ENCODE data around the gene ULK3. TPM values are rescaled to one million over a fixed set of nuclear protein-coding genes. Genes with fewer than 3 reads are reported as not detected.
"Not testable (repeated sequence)": the region's sequence is repeated elsewhere in the genome, so short reads cannot be mapped to it uniquely, and the experiment has no call there.

Gene ULK3
- 32.1 and 32.7 TPM in 2 replicates for total RNA-seq (2014; rRNA removed; shearing (Covaris generic))
- polyA plus RNA-seq (2014; cell fraction: nucleus; rRNA removed) = 194 and 223 TPM in 2 replicates

DNA sequence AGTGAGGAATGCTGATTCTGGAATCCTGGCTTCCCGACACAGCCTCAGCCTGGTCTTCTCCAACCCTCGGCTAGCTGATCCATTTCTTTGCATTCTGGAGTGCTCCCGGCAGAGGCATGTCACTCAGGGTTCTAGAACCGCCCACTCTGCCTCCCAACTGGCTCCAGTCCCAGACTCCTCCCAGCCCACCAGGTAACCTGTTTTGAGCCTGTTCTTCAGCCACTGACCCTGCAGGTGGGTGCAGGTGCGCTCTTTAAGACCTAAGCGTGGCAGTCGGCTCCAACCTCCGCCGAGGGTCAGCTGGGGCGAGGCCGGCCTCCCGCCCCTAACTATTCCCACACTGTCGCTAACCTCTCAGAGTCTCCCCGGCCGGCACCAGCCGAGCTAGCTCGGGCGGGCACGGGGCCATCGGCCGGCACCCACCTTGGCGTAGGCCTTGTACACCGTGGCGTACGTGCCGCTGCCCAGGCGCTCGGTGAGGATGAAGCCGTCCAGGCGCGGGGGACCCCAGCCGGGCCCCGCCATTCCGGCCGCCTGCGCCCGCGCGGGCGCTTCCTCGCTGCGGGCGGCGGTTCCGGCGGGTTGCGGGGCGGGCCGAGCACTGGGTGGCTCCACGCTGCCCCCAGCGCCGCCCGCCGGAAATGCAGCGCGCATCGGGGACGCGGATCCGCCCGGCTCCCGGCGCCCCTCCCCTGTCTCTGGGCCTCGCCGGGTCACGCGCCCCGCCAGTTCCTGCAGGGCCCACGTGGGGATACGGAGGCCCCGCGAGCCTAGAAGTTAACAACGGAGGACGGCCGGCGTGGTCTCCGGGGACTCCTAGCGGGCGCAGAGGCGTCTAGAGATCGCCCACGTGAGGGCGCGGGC is at the start of gene ULK3:
ULK3 (minus strand) TSS at position 576 of the 864 bp plus-strand sequence; CDS start at position 525, 51 bp downstream.
- peak; percentile 73 for DNase-seq (ENCODE audit: extremely low read depth, low read depth)

GRCh38 chr15:74892313-74892712 is 49.4 kb upstream of the ULK3 start:
- no peak for DNase-seq (ENCODE audit: extremely low read depth, low read depth)

DNA sequence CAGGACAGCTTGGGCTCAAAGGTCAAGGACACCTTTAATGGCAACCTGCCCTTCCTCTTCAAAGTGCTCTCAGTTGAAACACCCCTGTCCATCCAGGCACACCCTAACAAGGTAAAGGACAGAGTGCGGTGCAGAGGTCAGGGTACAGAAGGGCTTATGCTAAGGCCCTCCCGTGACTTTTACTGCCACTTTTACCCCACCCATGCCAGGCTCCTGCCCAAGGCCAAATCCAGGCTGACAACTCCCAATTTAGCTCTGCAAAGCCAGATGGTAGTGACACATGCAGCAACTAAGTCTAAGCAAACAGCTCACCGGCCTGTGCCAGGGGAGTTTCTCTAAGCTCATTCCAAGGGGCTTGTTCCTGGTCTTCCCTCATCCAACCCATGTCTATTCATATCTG is 48.5 kb upstream of the ULK3 start:
- no peak for DNase-seq (ENCODE audit: extremely low read depth, low read depth)

GRCh38 chr15:74890665-74890960 is 47.7 kb upstream of the ULK3 start:
- no peak for DNase-seq (ENCODE audit: extremely low read depth, low read depth)

GRCh38 chr15:74889883-74890664 is 47.1 kb upstream of the ULK3 start, which contains the start of gene MPI:
Gene MPI (plus strand): TSS chr15:74890042. CDS start chr15:74890074, 32 bp downstream.
- peak; percentile 65 for DNase-seq (ENCODE audit: extremely low read depth, low read depth)

DNA sequence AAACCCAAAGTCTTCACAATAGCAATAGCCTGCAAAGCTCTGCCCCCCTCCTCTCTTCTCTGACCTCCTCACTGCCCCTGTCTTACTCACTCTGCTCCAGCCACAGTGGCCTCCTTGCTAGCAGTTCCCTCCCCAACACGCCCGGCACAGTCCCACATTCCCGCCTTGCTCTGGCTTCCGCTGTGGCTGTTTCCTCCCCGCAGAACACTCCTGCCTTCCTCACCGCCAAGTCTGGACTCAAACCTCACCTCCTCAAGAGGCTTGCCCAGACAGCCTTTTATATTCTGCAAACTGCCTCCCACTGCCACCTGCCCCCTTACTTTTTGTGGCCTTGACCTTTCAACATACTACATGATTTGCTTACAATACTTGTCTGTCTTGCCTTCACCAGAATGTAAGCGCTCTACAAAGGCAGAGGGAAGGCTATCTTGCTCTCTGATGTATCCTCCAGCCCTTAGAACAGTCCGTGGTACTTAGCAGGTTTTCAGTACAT is 46.5 kb upstream of the ULK3 start:
- DNase-seq (ENCODE audit: extremely low read depth, low read depth) = no peak

GRCh38 chr15:74888716-74889115 is 45.8 kb upstream of the ULK3 start:
- DNase-seq (ENCODE audit: extremely low read depth, low read depth) = no peak

DNA sequence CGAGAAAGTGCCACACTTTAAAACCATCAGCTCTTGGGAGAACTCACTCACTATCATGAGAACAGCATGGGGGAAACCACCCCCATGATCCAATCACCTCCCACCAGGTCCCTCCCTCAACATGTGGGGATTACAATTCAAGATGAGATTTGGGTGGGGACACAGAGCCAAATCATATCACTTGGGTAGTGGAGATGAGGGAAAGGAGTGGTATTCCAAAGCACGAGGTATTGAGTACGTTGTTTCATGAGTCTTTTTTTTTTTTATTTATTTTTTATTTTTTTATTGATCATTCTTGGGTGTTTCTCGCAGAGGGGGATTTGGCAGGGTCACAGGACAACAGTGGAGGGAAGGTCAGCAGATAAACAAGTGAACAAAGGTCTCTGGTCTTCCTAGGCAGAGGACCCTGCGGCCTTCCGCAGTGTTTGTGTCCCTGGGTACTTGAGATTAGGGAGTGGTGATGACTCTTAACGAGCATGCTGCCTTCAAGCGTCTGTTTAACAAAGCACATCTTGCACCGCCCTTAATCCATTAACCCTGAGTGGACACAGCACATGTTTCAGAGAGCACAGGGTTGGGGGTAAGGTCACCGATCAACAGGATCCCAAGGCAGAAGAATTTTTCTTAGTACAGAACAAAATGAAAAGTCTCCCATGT is 44.7 kb upstream of the ULK3 start:
- not testable (repeated sequence) for DNase-seq (ENCODE audit: extremely low read depth, low read depth)

DNA sequence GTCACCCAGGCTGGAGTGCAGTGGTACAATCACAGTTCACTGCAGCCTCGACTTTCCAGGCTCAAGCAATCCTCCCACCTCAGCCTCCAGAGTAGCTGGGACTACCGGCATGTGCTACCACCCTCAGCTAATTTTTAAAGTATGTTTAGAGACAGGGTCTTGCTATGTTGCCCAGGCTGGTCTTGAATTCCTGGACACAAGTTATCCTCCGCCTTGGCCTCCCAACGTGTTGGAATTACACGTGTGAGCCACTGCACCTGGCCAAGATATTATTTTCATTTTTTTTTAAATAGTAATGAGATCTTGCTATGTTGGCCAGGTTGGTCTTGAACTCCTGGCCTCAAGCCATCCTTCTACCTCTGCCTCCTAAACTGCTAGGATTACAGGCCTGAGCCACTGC is 42.5 kb upstream of the ULK3 start:
- DNase-seq (ENCODE audit: extremely low read depth, low read depth) = no peak

DNA sequence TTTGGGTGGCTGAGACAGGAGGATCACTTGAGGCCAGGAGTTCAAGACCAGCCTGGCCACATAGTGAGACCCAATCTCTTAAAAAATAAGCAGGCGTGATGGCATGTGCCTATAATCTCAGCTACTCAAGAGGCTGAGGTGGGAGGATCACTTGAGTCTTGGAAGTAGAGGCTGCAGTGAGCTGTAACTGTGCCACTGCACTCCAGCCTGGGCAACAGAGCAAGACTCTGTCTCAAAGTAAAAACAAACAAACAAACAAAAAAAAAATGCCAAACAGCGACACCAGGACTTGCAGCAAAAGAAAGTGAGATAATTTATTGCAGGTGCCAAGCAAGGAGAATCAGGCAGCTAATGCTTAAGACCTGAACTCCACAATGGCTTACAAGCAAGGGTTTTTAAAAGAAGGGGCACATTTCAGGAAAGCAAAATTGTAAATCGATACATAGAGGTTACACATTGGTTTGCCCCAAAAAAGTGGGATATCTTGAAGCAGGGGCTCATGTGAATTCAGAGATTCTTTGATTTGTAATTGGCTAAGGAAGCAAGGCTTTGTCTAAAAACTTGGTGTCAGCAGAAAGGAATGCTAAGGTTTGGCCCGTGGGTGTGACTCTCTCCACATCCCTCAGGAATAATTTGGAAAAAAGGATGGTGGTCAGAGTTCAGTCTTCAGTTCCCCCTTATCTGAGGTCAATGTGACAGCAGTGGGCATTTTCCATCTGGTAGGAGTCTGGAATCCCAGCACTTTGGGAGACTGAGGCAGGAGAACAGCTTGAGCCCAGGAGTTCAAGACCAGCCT is 41.7 kb upstream of the ULK3 start:
- no peak for DNase-seq (ENCODE audit: extremely low read depth, low read depth)

DNA sequence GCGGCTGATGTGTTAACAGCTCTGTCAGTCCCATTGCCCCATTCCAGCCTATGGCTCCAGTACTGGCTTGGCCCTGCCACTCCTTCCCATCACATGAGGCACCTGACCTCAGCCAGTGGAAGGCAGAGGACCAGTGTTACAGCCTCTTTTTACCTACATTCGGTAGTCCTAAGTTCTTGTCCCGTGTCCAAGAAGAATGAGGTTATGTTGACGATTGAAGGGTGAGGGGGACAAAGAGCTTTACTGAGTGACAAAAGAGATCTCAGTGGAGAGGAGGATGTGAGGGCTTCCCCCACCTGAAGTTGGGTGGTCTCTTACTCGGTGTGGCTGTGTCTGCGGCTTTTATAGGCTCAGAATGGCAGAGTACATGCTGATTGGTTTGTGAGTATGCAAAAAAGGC is 39.6 kb upstream of the ULK3 start:
- no peak for DNase-seq (ENCODE audit: extremely low read depth, low read depth)

- no peak for DNase-seq (ENCODE audit: extremely low read depth, low read depth)
Measured at GRCh38 chr15:74878273-74878672, 35.3 kb upstream of the ULK3 start.

DNA sequence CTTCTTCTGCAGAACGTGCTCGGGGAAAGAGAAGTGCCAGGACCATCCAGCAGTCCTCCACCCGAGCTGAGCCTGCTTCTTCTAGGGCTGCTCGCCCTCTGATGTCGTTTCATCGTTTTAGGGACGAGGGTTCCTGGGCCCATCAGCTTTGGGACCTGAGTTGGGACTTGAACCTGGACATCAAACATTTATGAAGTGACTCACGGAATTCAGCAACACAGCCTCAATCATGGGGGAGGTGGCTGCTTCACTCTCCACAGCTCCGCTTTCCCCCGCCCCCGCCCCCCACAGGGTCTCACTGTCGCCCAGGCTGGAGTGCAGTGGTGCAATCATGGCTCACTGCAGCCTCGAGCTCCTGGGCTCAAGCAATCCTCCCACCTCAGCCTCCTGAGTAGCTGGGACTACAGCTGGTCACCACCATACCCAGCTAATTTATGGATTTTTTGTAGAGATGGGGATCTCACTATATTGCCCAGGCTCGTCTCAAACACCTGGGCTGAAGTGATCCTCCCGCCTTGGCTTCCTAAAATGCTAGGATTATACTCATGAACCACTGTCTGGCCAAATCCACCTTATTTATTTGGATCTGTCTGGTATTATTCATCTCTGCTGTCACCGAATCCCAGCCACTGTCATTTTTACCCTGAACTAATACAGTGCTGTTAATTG is 30.9 kb upstream of the ULK3 start:
- peak; percentile 7 for DNase-seq (ENCODE audit: extremely low read depth, low read depth)

DNA sequence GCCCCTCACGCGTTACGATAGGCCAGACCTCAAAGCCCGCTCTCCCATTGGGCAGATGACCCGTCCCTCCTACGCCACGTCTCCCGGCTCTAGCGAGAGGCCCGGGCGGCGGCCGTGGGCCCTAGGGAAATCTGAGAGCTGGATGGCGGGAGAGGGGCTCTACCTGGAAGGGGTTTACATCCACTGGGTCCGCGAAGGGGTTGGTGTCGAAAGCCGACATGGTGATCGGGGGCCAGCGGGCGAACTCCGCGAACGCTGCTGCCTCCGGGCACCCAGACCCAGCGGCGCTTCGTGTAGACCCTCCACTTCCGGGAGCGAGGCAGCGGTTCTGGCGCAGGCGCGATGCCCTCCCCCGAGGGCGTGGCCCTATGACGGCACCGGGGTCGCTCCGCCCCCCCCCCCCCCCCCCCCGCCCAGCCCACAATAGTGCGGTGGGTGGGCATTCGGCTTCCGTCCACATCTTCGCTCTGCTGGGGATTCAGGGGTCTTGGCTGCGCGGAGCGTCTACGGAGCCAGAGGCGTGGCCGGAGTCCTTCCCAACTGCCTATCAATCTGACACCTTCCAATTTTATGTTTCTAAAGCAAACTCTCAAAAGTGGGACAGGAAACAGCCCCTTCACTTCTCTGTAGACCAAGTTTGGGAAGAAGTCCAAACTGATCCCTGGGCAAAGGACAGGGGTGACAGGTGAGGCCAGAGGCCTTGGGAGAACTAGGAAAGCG is 30.2 kb upstream of the ULK3 start, which contains the start of gene SCAMP2:
SCAMP2 (minus strand) TSS at position 330 of the 720 bp plus-strand sequence; CDS start at position 220, 110 bp downstream.
- DNase-seq (ENCODE audit: extremely low read depth, low read depth) = peak; percentile 93

GRCh38 chr15:74872702-74873035 is 29.7 kb upstream of the ULK3 start:
- DNase-seq (ENCODE audit: extremely low read depth, low read depth) = no peak

GRCh38 chr15:74870436-74871215 is 27.7 kb upstream of the ULK3 start:
- no peak for DNase-seq (ENCODE audit: extremely low read depth, low read depth)

DNA sequence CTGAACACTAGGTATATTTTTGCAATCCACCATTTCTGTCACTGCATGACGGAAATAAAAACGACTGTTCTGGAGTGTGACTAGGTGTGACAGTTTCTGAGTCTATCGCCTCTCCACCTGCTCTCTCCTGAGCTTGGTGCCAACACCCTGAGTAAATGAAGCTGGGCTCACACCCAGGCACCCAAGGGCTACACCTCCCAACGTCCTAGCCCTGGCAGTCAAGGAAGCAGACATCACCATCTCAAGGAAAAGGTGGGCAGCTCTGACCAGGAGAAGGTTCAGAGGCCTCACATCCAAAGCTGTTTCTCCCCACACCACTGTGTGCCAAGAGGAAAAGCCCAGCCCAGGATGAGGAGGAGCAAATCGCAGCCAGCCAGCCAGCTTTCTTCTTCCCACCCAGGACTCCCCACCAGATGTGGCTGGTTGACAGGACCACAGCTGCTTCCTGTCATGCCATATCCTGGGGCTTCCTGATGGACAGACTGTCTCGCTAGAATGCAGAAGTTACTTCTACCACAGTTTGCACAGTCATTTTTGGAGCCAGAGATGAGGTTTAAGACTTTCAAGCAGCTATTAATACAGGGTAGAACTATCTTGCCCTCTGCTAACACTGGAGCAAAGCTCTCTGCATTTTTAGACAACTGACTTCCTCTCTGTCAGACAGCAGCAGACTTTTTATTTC is 26.9 kb upstream of the ULK3 start:
- DNase-seq (ENCODE audit: extremely low read depth, low read depth) = no peak

DNA sequence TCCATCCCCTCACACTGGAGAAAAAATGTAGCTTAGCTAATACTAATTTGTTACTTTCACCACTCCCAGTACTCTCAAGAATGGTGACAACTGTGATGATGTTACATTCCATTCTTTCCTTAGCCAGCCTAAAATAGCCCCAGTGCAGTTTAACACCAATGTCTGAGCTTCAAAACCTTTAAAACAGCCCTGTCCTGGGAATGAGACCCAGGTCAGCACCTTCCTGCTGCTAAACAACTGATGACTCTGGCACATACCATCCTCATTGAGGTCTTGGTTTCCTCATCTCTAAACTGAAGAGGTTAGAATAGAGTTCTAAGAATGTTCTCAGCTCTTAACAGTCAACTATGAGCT is 26.4 kb upstream of the ULK3 start:
- DNase-seq (ENCODE audit: extremely low read depth, low read depth) = no peak

Measured in NCI-H460 (cell line).